A673 (cell line): Measurements from ENCODE around the gene CDC7. TPM values are rescaled to one million over a fixed set of nuclear protein-coding genes. Genes with fewer than 3 reads are reported as not detected.

Experiments
- Bru-seq: library from RNA; stranded (reverse); fragments of 400-500 nt; gene quantifications from one replicate; lab custom pipeline; 2021; lab: Mats Ljungman, UMichigan
- BruChase-seq, 2 experiments: library from RNA; stranded (reverse); fragments of 400-500 nt; gene quantifications; one replicate each; lab custom pipeline; 2021; lab: Mats Ljungman, UMichigan
- BruUV-seq: library from RNA; stranded (reverse); fragments of 400-500 nt; replicated peaks from 2 replicates; lab custom pipeline; 2021; lab: Mats Ljungman, UMichigan
- CTCF ChIA-PET: fragments of 300-600 bp; sonication (Branson Sonifier 250); formaldehyde crosslinking; loops from one replicate; lab custom pipeline; 2022; ENCODE audit warnings: antibody characterized with exemption; lab: Charles Lee
- POLR2A ChIA-PET: fragments of 300-600 bp; sonication (Branson Sonifier 250); formaldehyde crosslinking; loops from one replicate; lab custom pipeline; 2022; ENCODE audit warnings: antibody characterized with exemption; ENCODE audit not compliant: low non-redundant PET; lab: Charles Lee
- DNase-seq: peaks from one replicate; pipeline ENCODE4 v3.0.0-alpha.2; 2015; ENCODE audit warnings: low spot score
- H3K27ac ChIP-seq: fragments of 200-600 bp; sonication (generic); 2 replicates; pipeline ENCODE4 v1.5.1; 2016; ENCODE audit warnings: mixed run types, low read depth, mild to moderate bottlenecking, mixed read lengths, antibody characterized with exemption, low read length; ENCODE audit not compliant: poor library complexity, severe bottlenecking
- H3K27me3 ChIP-seq: fragments of 200-600 bp; sonication (generic); replicated peaks from 2 replicates; pipeline ENCODE4 v1.6.1; 2017; ENCODE audit warnings: mixed run types, low read depth, mild to moderate bottlenecking, mixed read lengths, antibody characterized with exemption, low read length; ENCODE audit not compliant: insufficient read depth, poor library complexity
- H3K36me3 ChIP-seq: fragments of 200-600 bp; sonication (generic); 2 replicates; pipeline ENCODE4 v1.6.1; 2016; ENCODE audit warnings: mixed run types, mild to moderate bottlenecking, mixed read lengths, antibody characterized with exemption, low read length; ENCODE audit not compliant: insufficient read depth, poor library complexity, severe bottlenecking
- H3K4me1 ChIP-seq: fragments of 200-600 bp; sonication (generic); 2 replicates; pipeline ENCODE4 v1.6.1; 2017; ENCODE audit warnings: mixed run types, mild to moderate bottlenecking, mixed read lengths, antibody characterized with exemption, low read length; ENCODE audit not compliant: insufficient read depth, poor library complexity, severe bottlenecking
- H3K4me3 ChIP-seq: fragments of 200-600 bp; sonication (generic); 2 replicates; pipeline ENCODE4 v1.5.1; 2016; ENCODE audit warnings: low read depth, mixed run types, mild to moderate bottlenecking, mixed read lengths, low read length; ENCODE audit not compliant: poor library complexity, severe bottlenecking
- H3K9me3 ChIP-seq: fragments of 200-600 bp; sonication (generic); 2 replicates; pipeline ENCODE4 v1.6.1; 2016; ENCODE audit warnings: mixed run types, low read depth, mild to moderate bottlenecking, mixed read lengths, antibody characterized with exemption, low read length; ENCODE audit not compliant: poor library complexity, severe bottlenecking
- EZH2 ChIP-seq: fragments of 200-600 bp; sonication (generic); IDR thresholded peaks from 2 replicates; pipeline ENCODE4 v1.6.1; 2017; ENCODE audit warnings: borderline replicate concordance, low read depth, mild to moderate bottlenecking, mixed read lengths, antibody characterized with exemption, low read length; ENCODE audit not compliant: poor library complexity, severe bottlenecking
- intact Hi-C: fragments of 100-400 bp; cut with micrococcal nuclease; formaldehyde crosslinking; loops from one replicate; pipeline ENCODE4 v1.10.0; 2022; ENCODE audit not compliant: unreplicated experiment
- long read RNA-seq: library from polyadenylated mRNA; stranded (forward); transcript quantifications from one replicate; pipeline ENCODE4 v2.0.0, GENCODE V29; 2022
- total RNA-seq: library from RNA; stranded (reverse); gene quantifications from 2 replicates; pipeline ENCODE4 v1.2.3, GENCODE V29; 2021
- TF ChIP-seq, protein P1 (sequence below): fragments of 300-800, 200-600 bp; sonication (generic); conservative IDR thresholded peaks from 2 replicates; pipeline ENCODE4 v1.5.1; 2017; ENCODE audit warnings: low read depth, mild to moderate bottlenecking, antibody characterized with exemption, low read length, moderate library complexity, mixed read lengths

The CDC7 gene
- 29.6 and 34.0 TPM in 2 replicates for total RNA-seq
- percentile 96 among the genes with signal in this experiment for Bru-seq, nascent RNA
- percentile 96 among the genes with signal in this experiment for BruChase-seq, experiment 1, labeled RNA remaining after a 2-hour chase
- BruChase-seq, experiment 2, labeled RNA remaining after a 6-hour chase, result percentile 89 among the genes with signal in this experiment
- long read RNA-seq, transcript CDC7-201 (12 exons, 3,173 nt), result major isoform, 46 of 85 reads
- long read RNA-seq, partial matches to known transcripts, result 16 of 85 reads
- long read RNA-seq, other reads (novel, unspliced or antisense), result 20 of 85 reads

DNA sequence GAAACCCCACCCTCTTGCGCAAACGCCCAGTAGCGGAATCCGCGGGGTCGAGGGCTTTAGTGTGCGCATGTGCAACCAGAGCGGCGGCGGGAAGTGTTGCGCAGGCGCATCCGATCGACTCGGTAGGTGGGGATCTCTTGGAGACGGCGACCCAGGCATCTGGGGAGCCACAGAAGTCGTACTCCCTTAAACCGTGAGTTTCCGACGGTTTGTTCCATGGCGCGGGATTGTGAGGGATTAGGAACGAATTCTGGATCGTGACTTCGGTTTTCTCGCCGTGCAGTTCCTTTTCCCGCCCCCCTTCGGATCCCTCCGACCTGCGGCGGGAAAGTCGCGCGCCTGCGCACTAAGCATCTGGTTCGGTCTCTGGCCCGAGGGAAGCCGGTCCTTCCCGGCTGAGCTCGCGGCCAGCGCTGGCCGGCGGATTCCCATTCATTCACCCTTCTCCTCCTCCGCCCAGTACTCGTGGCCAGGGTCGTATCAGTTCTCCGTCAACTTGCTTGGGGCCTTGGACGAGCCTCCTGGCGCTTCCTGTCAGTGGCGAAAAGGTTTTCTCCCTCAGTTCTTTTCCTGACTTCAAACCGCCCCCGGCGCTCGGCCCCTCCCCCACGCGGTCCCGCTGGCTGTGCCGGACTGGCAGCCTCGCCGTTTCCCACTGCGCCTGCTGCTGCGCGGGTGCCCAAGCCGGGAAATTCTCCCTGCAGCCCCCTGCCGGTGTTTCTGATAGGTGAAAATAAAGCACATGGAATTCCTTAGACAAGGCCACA, at the start of gene CDC7:
CDC7 (plus strand) TSS at position 96 of the 767 bp plus-strand sequence. CDS start 866 bp downstream, outside the sequence.
- ChIA-PET POLR2A (no interaction called here), CTCF (interaction anchor here (0.7 to 1.6 kb wide), 2 partner anchors 96 to 335 kb away, joined by 3 to 5 read pairs; partner anchors contain the start of gene HFM1)
- H3K36me3 ChIP-seq, result peaks cover 3% of the 10 kb centered on the region
- no peak for TF ChIP-seq EZH2
- TF ChIP-seq, protein P1, sequence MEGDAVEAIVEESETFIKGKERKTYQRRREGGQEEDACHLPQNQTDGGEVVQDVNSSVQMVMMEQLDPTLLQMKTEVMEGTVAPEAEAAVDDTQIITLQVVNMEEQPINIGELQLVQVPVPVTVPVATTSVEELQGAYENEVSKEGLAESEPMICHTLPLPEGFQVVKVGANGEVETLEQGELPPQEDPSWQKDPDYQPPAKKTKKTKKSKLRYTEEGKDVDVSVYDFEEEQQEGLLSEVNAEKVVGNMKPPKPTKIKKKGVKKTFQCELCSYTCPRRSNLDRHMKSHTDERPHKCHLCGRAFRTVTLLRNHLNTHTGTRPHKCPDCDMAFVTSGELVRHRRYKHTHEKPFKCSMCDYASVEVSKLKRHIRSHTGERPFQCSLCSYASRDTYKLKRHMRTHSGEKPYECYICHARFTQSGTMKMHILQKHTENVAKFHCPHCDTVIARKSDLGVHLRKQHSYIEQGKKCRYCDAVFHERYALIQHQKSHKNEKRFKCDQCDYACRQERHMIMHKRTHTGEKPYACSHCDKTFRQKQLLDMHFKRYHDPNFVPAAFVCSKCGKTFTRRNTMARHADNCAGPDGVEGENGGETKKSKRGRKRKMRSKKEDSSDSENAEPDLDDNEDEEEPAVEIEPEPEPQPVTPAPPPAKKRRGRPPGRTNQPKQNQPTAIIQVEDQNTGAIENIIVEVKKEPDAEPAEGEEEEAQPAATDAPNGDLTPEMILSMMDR, result peak; percentile 70
- H3K9me3 ChIP-seq, result no peaks in the 10 kb centered on the region
- H3K27ac ChIP-seq, result peak within 1 kb of the TSS; percentile 95
- no peaks in the 10 kb centered on the region for H3K27me3 ChIP-seq
- DNase-seq, result peak; percentile 96
- no TSS peak for BruUV-seq
- H3K4me1 ChIP-seq, result peaks cover 17% of the 10 kb centered on the region
- intact Hi-C loops, result loop anchor here (5.0 kb wide), 3 partner anchors 99 to 334 kb away; partner anchors contain the start of gene HFM1
- H3K4me3 ChIP-seq, result peak within 1 kb of the TSS; percentile 56

DNA sequence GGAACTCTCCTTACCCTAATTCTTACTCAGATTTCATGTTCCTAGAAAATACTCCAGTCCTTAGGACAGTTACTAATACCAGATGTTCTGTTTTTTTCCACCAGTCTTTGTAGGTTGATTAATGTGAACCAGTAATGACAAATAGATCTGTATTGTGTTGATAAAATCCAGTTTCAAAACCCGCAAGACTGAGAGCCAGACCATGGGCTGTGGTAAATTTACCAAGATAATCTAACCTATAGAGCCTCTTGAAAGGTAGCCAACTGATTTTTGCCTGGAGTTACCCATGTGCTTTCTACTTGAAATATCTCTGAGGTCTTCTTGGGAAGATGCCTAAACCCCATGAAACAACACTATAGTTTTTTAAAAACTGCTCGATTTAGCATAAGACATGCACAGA, 46.5 kb upstream of the CDC7 start:
- intact Hi-C loops, result no loop called here
- CTCF ChIA-PET, result no interaction called here
- TF ChIP-seq, protein P1, result no peak
- TF ChIP-seq EZH2, result no peak
- no TSS peak for BruUV-seq
- Histone ChIP-seq H3K36me3 (no peaks in the 10 kb centered on the region), H3K27me3 (no peaks in the 10 kb centered on the region), H3K4me3 (no peak overlapping the region), H3K9me3 (no peaks in the 10 kb centered on the region), H3K4me1 (peaks cover 5% of the 10 kb centered on the region), H3K27ac (no peak overlapping the region)
- POLR2A ChIA-PET, result no interaction called here
- no peak for DNase-seq

DNA sequence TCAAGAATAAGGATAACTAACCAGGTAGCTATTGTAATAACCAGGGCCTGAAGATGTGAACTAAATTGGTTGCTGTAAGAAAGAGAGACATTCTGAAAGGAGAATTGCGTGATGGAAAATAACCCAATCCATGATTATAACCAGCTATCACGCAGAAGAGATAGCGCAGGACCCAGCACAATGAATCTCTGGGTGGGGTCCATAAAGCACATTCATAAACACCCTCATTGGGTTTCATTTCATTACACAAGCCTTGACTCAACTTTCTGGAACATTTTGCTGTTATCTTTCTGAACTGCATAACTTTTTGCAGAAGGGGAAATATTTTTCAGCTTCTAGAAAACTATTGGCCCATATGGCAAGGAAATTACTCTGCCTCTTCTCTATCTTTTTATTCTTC, 45.3 kb upstream of the CDC7 start:
- intact Hi-C loops, result no loop called here
- no peak for DNase-seq
- Histone ChIP-seq H3K4me1 (no peaks in the 10 kb centered on the region), H3K36me3 (no peaks in the 10 kb centered on the region), H3K9me3 (no peaks in the 10 kb centered on the region), H3K4me3 (no peak overlapping the region), H3K27me3 (no peaks in the 10 kb centered on the region), H3K27ac (no peak overlapping the region)
- TF ChIP-seq, protein P1, result no peak
- no peak for TF ChIP-seq EZH2
- no TSS peak for BruUV-seq
- ChIA-PET CTCF (no interaction called here), POLR2A (no interaction called here)
